HUDEP-2 (cell line): Measurements from ENCODE around the gene PTPRK.

Experiments
- DNase-seq, 76 experiments: peaks; one replicate each; lab custom pipeline; 2025; ENCODE audit not compliant: unreplicated experiment in 76 of 76; lab: John Stamatoyannopoulos, UW

Gene PTPRK

DNA sequence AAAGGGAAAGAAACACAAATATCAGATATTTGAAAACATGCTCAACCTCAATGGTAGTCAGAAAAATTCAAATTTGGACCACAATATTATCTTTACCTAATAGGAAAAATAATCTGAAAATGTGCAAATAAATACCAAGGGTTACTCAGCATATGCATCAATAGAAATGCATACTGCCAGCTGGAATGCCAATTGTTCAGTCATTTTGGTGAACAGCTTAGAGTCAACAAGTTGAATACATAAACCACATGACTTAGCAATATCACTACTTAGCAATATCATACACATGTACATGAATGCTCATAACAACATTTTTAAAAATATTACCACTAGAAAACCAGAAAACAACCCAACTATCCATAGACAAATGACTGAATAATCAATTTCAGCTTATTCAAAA, 212.7 kb downstream of the PTPRK start:
- DNase-seq = no peak

DNA sequence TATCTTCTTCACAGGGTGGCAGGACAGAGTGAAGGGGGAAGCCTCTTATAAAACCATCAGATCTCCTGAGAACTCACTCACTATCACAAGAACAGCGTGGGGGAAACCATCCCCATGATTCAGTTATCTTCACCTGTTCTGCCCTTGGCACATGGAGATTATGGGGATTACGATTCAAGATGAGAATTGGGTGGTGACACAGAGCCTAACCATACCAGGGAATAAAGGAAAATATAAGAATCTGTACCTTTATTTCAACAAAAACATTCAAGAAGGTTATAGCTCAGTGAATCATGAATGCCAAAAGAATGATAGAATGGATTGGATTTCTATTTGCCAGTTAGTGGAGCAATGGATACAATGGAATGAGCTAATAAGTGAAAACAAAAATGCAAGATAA, 214.4 kb downstream of the PTPRK start:
- DNase-seq = no peak

DNA sequence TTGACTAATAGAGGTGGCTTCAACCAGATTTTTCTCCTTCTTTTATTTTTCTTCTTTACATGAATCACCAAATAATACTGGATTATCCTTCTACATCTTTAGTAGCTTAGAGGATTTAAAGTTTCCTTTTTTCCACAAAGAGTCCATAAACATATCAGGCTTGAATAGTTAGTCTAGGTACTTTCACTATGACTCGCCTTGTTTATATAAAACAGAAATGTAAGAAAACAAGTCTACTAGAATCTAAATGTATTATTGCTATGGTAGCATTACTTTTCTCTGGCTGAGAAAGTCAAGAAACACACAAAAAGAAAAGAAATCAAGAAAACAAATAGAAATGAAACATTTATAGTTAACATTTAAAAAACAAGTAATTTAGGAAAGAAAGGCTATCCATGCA, 215.2 kb downstream of the PTPRK start:
- no peak for DNase-seq

DNA sequence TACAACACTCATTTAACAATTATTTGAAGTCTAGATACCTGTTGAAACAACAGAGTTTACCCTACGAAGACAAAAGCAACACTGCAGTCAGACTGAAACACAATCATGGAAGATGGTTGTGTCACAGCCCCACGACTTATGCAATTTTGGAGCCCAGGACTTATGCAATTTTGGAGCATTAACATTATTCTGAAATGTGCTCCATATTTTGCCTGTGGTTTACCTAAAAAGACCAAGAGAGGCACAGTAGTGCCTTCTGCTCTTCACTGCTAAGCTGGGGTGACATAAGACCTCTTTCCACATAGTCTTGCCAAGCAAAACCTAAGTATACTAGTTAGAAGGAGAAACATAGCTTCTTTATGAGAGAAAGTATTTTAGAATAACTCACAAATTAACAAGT, 216.5 kb downstream of the PTPRK start:
- DNase-seq = no peak

DNA sequence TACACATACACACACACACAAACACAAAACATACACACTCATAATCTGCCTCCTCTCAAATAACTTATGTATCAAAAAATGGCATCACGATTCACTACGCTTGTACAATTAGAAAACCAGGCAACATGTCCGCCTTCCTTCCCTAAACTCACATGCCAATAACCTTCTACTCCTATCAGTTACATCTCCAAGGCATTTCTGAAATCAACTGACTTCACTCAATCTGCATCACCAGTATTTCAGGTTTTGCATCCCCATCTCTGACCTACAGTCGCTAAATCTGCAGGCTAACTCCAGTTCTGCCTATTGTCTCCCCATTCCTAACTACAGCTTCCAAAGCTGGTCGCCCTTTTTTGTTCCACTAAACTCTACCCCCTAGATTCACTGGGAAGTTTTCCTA, 217.5 kb downstream of the PTPRK start:
- no peak for DNase-seq

DNA sequence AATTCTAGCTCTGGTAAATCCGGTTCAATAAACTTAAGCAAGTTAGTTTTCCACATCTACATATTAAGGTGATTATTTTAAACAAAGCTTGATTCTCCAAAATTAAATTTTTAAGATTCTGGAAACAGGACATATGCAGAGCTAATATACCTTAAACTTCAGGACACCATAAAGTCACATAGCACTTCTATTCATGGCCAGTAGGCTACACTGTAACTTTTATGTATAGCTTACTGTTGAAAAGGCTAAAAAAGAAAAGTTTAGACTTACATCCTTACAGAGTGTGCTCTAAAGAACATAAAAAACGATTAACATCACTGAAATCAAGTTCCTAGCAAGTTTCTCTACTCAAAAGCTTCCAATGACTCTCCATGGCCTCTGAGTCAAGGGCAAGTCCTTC, 224.7 kb downstream of the PTPRK start:
- DNase-seq = no peak

DNA sequence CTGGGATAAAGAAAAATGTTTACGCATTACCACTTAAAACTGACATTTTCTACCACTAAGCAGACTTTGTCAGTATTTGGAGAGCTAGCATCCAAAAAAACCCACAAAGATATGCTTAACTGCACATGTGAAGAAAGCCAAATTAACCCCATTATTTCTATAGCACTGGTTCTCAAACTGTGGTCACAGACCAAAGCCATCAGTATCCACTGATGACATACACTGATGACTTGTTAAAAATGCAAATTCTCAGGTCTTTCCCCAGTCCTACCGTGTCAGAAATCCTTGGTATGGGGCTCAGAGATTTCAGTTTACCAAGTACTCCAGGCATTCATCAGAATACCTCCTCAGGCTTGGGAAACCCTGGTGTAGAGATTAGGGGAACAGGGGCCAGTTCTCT, 230.2 kb downstream of the PTPRK start:
- DNase-seq = no peak

DNA sequence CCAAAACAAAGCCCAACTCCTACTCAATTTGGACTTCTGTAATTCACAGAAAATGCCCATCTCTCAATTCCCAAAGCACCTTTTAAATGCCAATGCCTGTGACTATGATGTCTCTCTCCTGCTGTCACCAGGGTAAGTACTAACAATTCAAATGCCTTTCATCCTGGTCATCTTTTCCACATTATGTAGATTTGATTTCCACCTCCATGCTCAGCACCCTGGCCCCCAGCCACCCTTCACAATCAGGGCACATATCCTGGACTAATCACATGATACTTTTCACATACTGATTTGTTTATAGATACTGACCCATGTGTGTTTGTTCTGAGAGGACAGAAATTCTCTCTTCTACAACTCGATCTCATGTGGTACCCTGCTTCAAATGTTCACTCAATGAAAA, 236.3 kb downstream of the PTPRK start:
- DNase-seq = no peak

DNA sequence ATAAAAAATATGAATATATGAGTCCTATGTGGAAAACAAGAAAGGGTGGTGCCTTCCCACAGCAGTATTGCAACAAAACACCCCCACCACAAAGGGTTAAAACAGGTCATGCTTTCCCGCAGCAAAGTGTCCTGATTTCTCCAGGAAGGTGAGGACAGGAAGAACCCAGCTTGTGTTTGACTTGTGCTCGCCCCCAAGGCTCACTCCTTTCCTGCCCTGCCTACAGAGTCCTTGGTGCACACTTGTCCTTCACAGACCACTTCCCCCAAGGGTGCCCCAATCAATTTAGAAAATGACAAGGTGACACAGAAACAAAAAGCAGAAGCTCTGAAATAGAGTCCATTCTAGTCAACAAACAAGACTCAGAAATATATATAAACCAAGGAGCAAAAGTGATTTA, 237.4 kb downstream of the PTPRK start:
- no peak for DNase-seq

DNA sequence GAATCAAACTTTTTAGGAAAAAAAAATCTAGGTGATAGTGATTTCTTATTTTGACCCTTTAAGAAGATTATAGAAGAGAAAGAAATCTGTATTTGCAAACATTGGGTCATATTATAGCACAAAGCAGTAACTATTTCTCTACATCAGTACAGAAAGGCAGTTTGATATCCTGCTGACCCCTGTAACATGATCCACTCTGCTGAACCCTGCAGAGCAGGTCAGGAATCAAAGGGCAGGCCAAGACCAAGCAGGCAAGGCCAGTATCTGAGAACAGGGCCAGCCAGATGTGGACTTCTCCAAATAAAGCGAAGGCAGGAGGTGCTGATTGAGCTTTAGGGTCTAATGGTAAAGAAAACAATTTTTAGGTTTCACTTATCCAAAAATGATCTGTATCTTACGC, 239.4 kb downstream of the PTPRK start:
- no peak for DNase-seq

DNA sequence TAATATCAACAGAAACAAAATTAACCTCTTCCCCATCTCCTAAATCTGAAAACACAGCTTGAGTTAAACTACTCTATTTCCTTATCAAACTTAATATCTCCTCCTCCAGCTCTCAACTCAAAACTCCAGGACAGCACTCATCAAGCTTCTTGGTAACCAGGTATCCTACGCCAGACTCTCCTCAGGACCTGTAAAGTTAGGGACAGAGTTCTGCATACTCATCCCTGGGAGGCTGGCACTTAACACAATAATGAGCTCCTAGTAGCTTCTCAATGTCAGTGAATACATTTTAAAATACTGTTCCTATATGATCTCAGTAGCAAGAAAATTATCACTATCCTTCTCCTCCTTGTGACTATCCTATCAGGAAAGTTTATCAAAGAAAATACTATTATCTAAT, 240.3 kb downstream of the PTPRK start:
- no peak for DNase-seq

DNA sequence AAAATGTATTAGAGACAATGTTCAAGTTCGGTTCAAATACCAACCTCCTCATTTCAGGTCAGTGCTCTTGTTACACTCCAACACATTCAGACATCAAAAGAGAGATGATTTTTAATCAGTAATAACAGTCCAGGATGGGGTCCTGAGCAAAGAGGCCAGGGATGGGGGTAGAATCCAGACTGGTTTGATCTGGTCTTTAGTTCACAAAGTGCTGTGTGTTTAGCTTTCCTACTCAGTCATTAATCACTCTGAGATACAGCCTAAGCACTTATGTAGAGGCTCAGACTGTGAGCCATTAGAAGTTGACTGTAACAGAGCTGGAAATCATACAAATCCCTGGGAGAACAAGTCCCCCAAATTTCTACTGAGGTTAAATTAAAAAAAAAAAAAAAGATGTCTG, 241.6 kb downstream of the PTPRK start:
- DNase-seq = no peak

DNA sequence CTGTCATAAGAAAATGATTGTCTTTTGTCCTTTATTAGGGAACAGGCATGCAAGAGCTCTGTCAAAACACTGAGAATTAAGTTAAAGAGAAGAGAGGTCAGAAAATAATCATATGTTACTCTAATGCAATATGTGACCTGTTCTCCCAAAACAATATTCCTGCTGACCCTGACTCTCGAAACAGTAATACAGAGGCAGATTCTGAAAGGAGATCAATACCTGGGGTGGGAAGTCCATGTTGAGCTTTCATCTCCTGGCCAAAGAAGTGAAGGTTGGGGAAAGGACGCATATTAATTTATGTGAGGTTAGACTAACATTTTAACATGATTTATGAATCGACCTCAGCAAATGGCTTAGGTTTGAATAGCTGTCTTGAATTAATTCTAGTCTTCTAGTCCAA, 243.0 kb downstream of the PTPRK start:
- no peak for DNase-seq

DNA sequence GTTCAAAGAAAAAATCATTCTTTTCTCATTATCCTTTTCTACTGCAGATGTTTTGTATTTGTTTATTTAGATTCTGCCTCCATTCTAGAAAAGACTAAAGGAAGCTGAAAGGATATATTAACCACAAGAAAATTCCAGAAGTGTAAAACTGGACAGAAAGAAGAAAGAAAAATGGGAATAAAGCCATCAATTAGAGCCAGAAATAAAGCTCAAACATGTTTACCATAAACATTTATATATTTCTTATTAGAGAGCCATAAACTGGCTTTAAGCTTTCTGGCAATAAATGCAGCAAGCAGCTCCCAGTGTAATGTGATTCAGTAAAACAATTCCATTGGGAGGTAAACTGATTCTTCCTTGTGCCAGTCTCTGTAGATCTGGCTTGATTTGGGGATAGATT, 244.1 kb downstream of the PTPRK start:
- DNase-seq = no peak

DNA sequence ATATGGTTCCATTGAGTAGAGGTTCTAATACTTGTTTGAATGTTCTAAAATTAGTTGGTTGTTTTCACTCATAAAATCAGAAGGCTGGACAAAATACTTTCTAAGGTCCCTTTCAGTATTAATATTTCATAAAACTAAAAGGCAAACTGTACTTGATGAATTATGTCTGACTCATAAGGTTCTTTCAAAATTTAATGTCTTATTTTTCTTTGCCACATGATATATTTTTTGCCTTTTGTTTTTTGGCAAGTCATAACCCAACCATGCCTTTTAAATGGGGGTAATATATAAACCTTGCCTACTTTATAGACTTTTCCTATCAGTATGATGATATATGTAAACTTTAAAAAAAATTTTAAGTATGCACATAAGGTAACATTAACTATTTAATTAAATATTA, 244.7 kb downstream of the PTPRK start:
- no peak for DNase-seq

DNA sequence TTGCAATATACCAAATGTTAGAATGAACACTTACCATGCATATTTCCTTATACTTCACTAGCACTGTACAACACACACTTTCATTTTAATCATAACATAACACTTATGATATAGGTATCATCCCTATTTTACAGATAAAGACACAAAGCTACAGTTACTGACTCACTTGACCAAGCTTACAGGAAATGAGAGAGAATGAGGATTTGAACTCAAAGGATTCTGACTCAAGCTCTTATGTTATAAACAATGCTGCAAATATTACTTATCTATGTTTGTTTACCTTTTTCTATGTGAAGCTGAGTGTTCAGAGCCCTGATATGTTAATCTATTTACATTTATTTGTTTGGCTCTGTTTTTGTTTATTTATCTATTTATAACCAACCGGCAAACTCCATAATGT, 245.4 kb downstream of the PTPRK start:
- no peak for DNase-seq

DNA sequence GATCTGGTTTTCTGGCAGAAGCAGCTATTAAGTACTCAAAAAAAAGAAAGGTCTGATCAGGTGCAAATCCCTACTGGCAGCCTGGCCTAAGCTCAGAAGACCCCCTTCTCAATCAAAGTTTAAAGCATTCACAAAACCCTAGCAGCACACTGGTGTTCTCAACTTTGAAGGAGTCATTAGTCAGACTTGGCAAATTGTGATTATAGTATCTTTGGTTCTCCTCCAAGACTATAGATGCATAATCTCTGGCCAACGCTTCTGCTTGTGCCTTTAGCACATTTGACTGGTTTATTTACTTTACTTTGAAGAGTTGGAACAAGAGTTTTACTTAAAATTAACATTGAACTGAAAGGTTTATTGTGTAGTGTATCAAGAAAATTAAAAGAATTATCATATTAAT, 248.9 kb downstream of the PTPRK start:
- DNase-seq = no peak

DNA sequence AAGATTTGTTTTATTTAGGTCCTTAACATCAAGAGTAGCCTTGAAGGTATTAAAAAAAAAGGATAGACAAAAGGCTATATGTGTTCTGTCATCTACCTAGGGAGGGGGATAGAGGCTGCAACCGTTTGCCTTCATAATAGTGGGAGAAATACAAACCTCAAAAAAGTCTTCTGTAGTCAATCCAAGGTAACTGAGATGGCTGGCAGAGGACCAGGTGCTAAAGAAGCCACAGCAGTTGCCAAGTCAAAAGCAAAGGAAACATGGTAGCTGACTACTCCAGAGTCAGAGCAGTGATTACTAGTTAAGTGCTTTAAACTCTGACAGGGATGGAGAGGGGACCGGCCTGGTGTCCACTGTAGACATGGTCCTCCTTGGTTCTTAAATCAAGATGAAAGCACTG, 249.4 kb downstream of the PTPRK start:
- DNase-seq = no peak

DNA sequence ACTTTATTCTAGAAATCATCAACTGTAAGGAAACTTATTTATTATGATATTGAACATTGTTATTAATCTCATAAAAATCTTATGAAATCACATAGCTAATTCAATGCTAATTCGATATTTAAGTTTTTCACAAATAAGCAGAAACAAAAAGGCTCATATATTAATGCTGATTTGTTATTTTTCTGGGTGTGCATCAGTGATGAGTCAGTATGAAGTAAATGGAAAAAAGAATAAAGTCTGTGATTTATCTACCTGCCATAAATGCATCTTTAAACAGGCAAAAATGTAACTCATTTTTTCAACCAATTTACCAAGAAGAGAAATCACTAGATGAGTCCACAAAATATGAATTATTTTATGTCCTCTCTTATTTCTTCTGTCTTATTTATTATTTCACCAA, 253.5 kb downstream of the PTPRK start:
- no peak for DNase-seq

DNA sequence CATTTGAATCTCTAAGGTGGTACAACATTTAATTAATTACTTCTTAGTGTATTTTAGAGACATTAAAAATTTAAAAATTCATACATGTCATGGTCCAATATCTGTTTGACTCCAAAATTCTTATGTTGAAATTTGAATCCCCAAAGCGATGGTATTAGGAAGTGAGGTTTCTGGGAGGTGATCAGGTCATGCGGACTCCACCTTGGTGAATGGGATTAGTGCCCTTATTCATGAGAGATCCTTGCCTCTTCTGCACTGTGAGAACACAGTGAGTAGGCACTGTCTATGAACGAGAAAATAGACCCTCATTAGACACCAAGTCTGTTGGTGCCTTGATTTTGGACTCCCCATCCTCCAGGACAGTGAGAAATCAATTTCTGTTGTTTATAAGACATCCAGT, 254.7 kb downstream of the PTPRK start:
- DNase-seq = no peak

DNA sequence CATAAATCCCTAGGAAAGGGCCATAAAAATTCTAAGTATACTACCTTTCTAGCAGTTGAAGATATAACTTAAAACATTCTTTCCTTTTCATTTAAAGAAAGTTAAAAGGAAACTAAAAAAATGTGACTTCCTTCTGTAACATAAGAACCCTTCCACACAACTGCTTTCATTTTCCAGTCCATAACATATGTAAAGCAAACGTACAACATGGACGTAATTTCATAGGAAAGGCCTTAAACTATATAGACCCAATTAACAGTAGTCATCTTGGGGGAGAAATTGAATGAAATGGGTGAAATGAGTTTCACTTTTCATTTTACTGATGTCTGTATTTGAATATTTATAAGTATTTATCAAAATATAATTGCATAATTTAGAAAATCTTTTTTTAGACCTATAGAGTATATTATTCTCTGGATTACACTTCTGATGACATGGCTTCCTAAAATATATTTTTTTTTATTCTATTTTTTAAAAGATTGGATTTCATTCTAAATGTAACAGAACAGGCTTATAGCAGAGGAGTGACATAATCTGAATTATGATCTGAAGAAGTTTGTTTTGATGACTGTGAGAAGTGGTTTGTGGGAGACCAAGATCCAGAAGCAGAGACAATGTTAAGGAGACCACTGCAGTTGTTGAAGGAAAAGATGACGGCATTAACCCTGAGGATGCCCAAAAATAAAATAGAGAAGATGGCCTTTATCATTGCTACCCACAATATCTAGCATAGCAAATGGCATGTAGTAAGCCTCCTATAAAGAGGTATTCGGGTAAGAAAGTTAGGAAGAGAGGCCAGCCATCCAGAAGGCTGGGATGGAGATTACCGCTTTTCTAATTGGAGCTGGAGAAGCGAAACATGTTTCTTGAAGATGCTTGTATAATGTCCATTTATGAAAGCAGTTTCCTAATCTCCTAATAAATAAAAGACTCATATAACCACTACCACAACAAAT, 260.4 kb downstream of the PTPRK start:
- DNase-seq = no peak

DNA sequence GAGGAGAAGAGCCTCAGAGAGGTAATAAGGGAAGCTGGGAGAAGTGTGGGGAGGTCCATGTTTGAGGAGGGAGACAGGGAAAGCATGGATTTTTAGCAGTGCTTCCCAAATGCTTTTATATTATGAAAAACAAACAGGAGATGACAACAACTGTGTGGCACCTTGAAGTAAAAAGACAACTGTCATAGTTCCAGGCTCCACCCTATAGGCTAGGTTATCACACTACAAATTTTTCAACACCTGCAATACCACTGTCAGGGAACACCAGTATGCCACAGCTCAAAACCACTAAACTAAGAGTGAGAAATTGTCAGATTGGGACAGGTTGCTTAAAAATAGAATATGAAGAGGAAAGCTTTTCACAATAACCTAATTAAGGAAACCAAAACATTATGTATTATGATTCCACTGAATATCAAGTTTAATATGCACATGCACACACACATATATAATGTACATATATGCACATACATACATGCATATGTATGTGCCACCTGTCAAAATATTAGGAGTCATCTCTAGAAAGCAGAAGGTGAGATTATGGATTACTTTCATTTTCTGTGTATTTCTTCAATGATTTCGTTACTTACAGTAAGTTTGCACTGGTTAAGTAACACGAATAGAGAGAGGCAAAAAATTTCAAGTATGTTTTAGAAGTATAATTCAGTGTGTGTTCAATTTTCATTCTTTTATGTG, 261.2 kb downstream of the PTPRK start:
- no peak for DNase-seq
